GM19395 (cell line): ENCODE data around the gene RBFOX1.

Experiments
- ATAC-seq: cut with Tn5 transposase; IDR thresholded peaks from one replicate; pipeline ENCODE4 v1.9.1; 2021; ENCODE audit warnings: mild to moderate bottlenecking, moderate library complexity; ENCODE audit not compliant: unreplicated experiment

RBFOX1 gene

DNA sequence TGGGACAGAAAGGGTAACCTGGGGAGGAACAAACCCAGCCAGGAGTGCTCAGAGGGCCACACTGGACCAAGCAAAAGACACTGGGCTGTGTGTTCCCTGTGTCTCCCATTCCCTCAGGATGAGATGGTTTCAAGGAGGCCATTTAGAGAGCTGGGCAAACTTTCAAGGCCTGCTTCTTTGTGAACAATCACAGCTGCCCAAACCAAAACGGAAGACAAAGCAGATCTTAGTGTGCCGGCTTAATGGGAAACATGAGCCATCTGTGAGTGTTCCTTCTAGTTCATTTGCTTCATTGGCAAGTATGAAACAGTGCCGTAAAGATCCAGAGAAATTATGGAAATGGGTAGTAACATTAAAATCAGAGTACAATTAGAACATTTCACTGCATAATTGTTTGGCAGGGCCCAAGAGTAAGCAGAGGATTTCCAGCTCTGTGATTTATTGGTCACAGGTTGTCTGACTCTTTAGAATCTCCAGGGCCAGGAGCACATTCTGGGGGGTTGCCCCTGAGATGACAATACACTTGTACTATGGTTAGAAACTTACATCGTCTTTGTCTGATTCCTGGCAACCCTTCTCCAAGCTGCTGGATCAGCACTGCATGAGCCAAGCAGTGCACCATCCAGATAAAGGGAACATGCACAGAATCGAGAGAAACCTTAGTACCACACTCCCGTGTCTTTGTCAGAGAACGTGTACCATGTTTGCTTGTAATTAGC, 412.1 kb downstream of the RBFOX1 start:
- no peak for ATAC-seq

DNA sequence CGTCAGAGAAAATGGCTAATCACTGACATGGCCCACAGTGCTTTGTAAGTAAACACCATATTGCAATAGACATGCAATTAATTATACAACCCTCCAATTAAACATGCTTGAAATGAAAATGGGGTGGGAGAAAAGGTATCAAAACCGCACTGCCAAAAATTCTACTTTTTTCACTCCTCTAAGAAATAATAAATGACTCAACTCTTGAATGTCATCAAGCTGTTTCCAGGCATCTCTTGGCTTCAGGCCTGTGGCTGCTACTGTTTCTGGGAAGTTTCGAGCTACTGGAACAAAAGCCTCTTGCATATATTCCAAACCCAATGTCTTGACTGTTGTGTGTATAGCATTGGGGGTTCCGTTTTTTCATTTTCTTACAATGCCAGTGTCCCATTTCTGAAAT, 412.6 kb downstream of the RBFOX1 start:
- no peak for ATAC-seq

DNA sequence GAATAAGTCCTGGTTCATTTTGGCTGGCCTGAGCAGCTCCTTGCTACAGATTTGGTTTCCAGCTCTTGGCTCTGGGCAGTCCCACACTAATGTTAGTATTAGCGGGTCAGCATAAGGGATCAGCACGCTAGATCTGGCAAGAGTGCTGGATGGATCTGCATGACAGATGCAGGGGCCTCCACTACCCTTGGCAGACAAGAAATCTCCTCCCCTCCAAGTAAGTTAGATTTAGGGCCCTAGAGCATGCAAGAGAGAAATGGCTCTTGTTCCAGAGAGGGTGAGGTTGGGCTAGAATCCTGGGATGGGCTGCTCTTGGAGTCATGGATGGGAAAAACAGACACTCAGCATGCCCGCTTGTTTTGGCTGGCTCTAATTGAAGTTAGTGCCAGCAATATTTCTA, 414.3 kb downstream of the RBFOX1 start:
- no peak for ATAC-seq

DNA sequence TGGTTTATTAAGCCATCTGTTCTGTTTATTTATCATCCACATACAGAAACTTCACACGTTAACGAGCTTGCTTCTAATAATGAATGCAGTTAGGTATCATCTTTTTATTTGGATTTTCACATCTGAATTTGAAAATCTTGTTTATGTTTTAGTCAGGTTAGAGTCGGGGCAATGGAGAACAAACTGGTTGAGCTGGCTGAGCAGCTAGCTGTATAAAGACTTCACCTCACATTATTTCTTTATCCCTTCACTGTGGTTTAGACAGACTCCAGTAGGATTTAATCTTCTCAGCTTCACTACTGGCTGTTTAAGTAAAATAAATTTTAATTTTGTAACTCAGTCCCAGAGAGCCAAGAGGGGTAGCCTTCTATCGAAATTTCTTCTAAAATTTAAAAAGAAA, 415.9 kb downstream of the RBFOX1 start:
- no peak for ATAC-seq

DNA sequence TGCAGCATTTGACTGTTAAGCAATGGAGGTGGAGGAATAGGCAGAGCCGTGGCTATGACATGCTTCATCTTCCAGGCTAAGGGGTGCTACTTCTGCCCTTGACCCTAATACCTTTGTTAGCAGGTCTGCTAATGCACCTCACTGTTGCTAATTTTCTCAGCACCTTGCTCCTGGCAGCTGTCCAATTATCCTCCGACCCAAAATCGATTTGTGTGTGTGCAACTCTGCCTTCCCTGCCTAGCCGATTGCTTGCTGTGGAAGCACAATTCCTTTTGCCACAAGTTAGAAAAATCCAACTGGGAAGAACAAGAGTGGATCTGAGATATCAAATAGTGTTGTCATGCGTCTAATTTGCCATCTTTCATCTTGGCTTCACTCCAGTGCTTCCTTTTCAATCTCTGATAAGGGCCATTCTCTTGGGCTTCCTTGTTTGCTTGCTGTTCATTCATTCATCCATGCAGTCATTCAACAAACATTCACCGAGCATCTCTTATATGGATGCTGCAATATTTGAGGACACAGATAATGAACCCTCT, 422.8 kb downstream of the RBFOX1 start:
- no peak for ATAC-seq
